K562 (cell line): Measurements from ENCODE around the gene ULK3. TPM values are rescaled to one million over a fixed set of nuclear protein-coding genes. Genes with fewer than 3 reads are reported as not detected.

ENCODE experiments used
- ATAC-seq: fragments of 200-7000 bp; cut with Tn5 transposase; 3 replicates; pipeline ENCODE4 v1.9.1; 2020; ENCODE audit warnings: moderate library complexity
- BruUV-seq: library from RNA; stranded (reverse); fragments of 400-500 nt; replicated peaks from 2 replicates; lab custom pipeline; 2021; lab: Mats Ljungman, UMichigan
- CTCF ChIA-PET: fragments of 300-600 bp; formaldehyde crosslinking; extraction: SDS; loops from one replicate; lab custom pipeline; 2021; ENCODE audit warnings: low intra/inter-chr PET ratio; lab: Yijun Ruan, JAX
- POLR2A ChIA-PET: fragments of 300-600, 350-650 bp; sonication (Branson Sonifier 250); formaldehyde crosslinking; extraction: SDS; loops from one replicate; lab custom pipeline; 2021; ENCODE audit warnings: antibody characterized with exemption, inconsistent platforms; lab: Yijun Ruan, JAX
- DNase-seq, 4 experiments: peaks; one replicate each; pipeline versions ENCODE4 v3.0.0 to v3.0.0-alpha.2; 2011 to 2018; ENCODE audit warnings: low spot score in 3 of 4, mixed read lengths in 3 of 4; ENCODE audit errors: extremely low read depth in 1 of 4
- FAIRE-seq: peaks from 2 replicates; lab custom pipeline; 2011; peaks lifted over from hg19 to GRCh38; lab: Jason Lieb, UNC
- H2AFZ ChIP-seq: 2 replicates; pipeline ENCODE4 v1.6.0; 2011; ENCODE audit warnings: low read depth, low read length, control low read depth, inconsistent platforms
- H3K27ac ChIP-seq: fragments of 200-600 bp; 3 replicates; pipeline ENCODE4 v1.8.0; 2011; ENCODE audit warnings: low read depth, mild to moderate bottlenecking, control low read depth, inconsistent platforms, low read length, moderate library complexity, mixed read lengths; ENCODE audit errors: extremely low read depth
- H3K27me3 ChIP-seq, 2 experiments: fragments of 300-600 bp in 1 of 2; 2 replicates in 1 of 2; 3 replicates in 1 of 2; pipeline versions ENCODE4 v1.6.0 to v1.8.0; 2011; ENCODE audit warnings: inconsistent platforms in 2 of 2, low read length in 2 of 2, mild to moderate bottlenecking in 1 of 2, mixed read lengths in 1 of 2, moderate library complexity in 1 of 2; ENCODE audit not compliant: control insufficient read depth in 2 of 2, insufficient read depth in 2 of 2
- H3K36me3 ChIP-seq: fragments of 300-600 bp; 3 replicates; pipeline ENCODE4 v1.8.0; 2011; ENCODE audit warnings: mild to moderate bottlenecking, low read length, inconsistent platforms; ENCODE audit not compliant: control insufficient read depth, insufficient read depth
- H3K4me1 ChIP-seq, 2 experiments: fragments of 200-600 bp in 1 of 2; replicated peaks in 1 of 2; 2 replicates in 1 of 2; 3 replicates in 1 of 2; pipeline versions ENCODE4 v1.5.1 to v1.8.0; 2011; ENCODE audit warnings: inconsistent platforms in 2 of 2, low read length in 2 of 2, mild to moderate bottlenecking in 1 of 2, mixed read lengths in 1 of 2, moderate library complexity in 1 of 2; ENCODE audit not compliant: control insufficient read depth in 2 of 2, insufficient read depth in 2 of 2
- H3K4me2 ChIP-seq: 2 replicates; pipeline ENCODE4 v1.6.1; 2011; ENCODE audit warnings: low read length, control low read depth, inconsistent platforms, mixed read lengths; ENCODE audit not compliant: insufficient read depth
- H3K4me3 ChIP-seq: fragments of 200-600 bp; sonication (generic), shearing (Covaris generic); 2 replicates; pipeline ENCODE4 v1.5.1; 2016; ENCODE audit warnings: control low read depth, inconsistent platforms
- H3K79me2 ChIP-seq: fragments of 200-600 bp; 3 replicates; pipeline ENCODE4 v1.8.0; 2011; ENCODE audit warnings: low read length, inconsistent platforms; ENCODE audit not compliant: control insufficient read depth, insufficient read depth
- H3K9ac ChIP-seq, 2 experiments: 2 replicates each; pipeline versions ENCODE4 v1.6.0 to v1.6.1; 2011; ENCODE audit warnings: low read depth in 2 of 2, low read length in 2 of 2, control low read depth in 1 of 2, inconsistent platforms in 1 of 2, mild to moderate bottlenecking in 1 of 2, mixed read lengths in 1 of 2; ENCODE audit not compliant: insufficient read depth in 1 of 2
- H3K9me1 ChIP-seq: one replicate; pipeline ENCODE4 v1.6.0; 2011; ENCODE audit warnings: inconsistent platforms, mild to moderate bottlenecking, low read length, moderate library complexity; ENCODE audit not compliant: control insufficient read depth, insufficient read depth
- H3K9me3 ChIP-seq: replicated peaks from 2 replicates; pipeline ENCODE4 v1.5.1; 2011; ENCODE audit warnings: low read depth, low read length, inconsistent platforms; ENCODE audit not compliant: control insufficient read depth, insufficient read depth
- H4K20me1 ChIP-seq: replicated peaks from 2 replicates; pipeline ENCODE4 v1.6.1; 2011; ENCODE audit warnings: low read length, inconsistent platforms, mixed read lengths; ENCODE audit not compliant: control insufficient read depth, insufficient read depth
- COPS2 ChIP-seq: fragments of 450-650 bp; conservative IDR thresholded peaks from 2 replicates; pipeline ENCODE4 v1.6.1; 2016; ENCODE audit warnings: mild to moderate bottlenecking, moderate library complexity
- DEAF1 ChIP-seq: fragments of 450-650 bp; formaldehyde crosslinking; IDR thresholded peaks from 2 replicates; pipeline ENCODE4 v1.4.0; 2020; ENCODE audit warnings: mild to moderate bottlenecking, moderate library complexity
- DLX4 ChIP-seq: fragments of 250-450 bp; sonication (Bioruptor Pico); IDR thresholded peaks from 2 replicates; pipeline ENCODE4 v1.6.1; 2021; ENCODE audit warnings: mild to moderate bottlenecking
- GABPB2 ChIP-seq: fragments of 250-450 bp; sonication (Bioruptor Pico); conservative IDR thresholded peaks from 2 replicates; pipeline ENCODE4 v1.5.1; 2021; ENCODE audit warnings: mild to moderate bottlenecking
- ID3 ChIP-seq, 2 experiments: fragments of 250-450 bp in 1 of 2; fragments of 450-650 bp in 1 of 2; sonication (Bioruptor Pico) in 1 of 2; IDR thresholded peaks; 2 replicates each; pipeline versions ENCODE4 v1.6.1 to v1.8.0; 2016 to 2021; ENCODE audit warnings: mild to moderate bottlenecking in 2 of 2, moderate library complexity in 2 of 2, missing compliant biosample characterization in 1 of 2, missing genetic modification characterization in 1 of 2
- MECOM ChIP-seq: fragments of 250-450 bp; sonication (Bioruptor Pico); IDR thresholded peaks from 2 replicates; pipeline ENCODE4 v1.8.0; 2022; ENCODE audit warnings: inconsistent platforms
- NEUROD1 ChIP-seq: fragments of 150-350 bp; IDR thresholded peaks from 2 replicates; pipeline ENCODE4 v1.6.1; 2014; ENCODE audit warnings: borderline replicate concordance, low read length, low read depth; ENCODE audit not compliant: partially characterized antibody
- NRF1 ChIP-seq, 2 experiments: fragments of 450-650 bp; IDR thresholded peaks in 1 of 2; conservative IDR thresholded peaks in 1 of 2; 2 replicates each; pipeline ENCODE4 v1.6.1; 2014; ENCODE audit warnings: mild to moderate bottlenecking in 2 of 2
- NUFIP1 ChIP-seq: fragments of 450-650 bp; IDR thresholded peaks from 2 replicates; pipeline ENCODE4 v1.6.1; 2018; ENCODE audit not compliant: partially characterized antibody
- RBBP5 ChIP-seq: fragments of 200-600 bp; sonication (generic); IDR thresholded peaks from 2 replicates; pipeline ENCODE4 v1.6.1; 2012; ENCODE audit warnings: borderline replicate concordance, mild to moderate bottlenecking, low read length, control low read depth, inconsistent platforms; ENCODE audit not compliant: insufficient read depth, poor library complexity, severe bottlenecking
- RBFOX2 ChIP-seq: fragments of 200-400 bp; formaldehyde crosslinking; IDR thresholded peaks from 2 replicates; pipeline ENCODE4 v1.6.1; 2017; ENCODE audit warnings: low read depth, mild to moderate bottlenecking, low read length, moderate library complexity
- SREBF2 ChIP-seq: sonication (generic); formaldehyde crosslinking; IDR thresholded peaks from 2 replicates; pipeline ENCODE4 v1.4.0; 2020; ENCODE audit warnings: mild to moderate bottlenecking, missing genetic modification reagents
- STAT5B ChIP-seq: fragments of 250-450 bp; sonication (Bioruptor Pico); IDR thresholded peaks from 2 replicates; pipeline ENCODE4 v1.8.0; 2021; ENCODE audit warnings: mild to moderate bottlenecking, inconsistent platforms
- TFAM ChIP-seq: fragments of 250-450 bp; sonication (Bioruptor Pico); conservative IDR thresholded peaks from 2 replicates; pipeline ENCODE4 v1.5.0; 2021; ENCODE audit warnings: mild to moderate bottlenecking, moderate library complexity
- USF2 ChIP-seq: sonication (generic); formaldehyde crosslinking; IDR thresholded peaks from 2 replicates; pipeline ENCODE4 v1.5.0; 2020; ENCODE audit warnings: missing genetic modification reagents
- ZNF3 ChIP-seq: fragments of 250-450 bp; sonication (Bioruptor Pico); IDR thresholded peaks from 2 replicates; pipeline ENCODE4 v1.5.0; 2021; ENCODE audit warnings: mild to moderate bottlenecking, moderate library complexity
- ZNF347 ChIP-seq: fragments of 450-650 bp; formaldehyde crosslinking; IDR thresholded peaks from 2 replicates; pipeline ENCODE4 v1.4.0; 2020; ENCODE audit warnings: low read depth, mild to moderate bottlenecking, moderate library complexity
- ZNF561 ChIP-seq: fragments of 450-650 bp; formaldehyde crosslinking; conservative IDR thresholded peaks from 2 replicates; pipeline ENCODE4 v1.4.0; 2020; ENCODE audit warnings: mild to moderate bottlenecking, moderate library complexity
- ZNF77 ChIP-seq: fragments of 250-450 bp; sonication (Bioruptor Pico); IDR thresholded peaks from 2 replicates; pipeline ENCODE4 v1.5.0; 2020
- WGBS: fragments of 100-300 bp; shearing (Covaris generic); methylation state at CpG from one replicate; pipeline ENCODE4 v1.1.6; 2016; ENCODE audit warnings: low coverage, mixed read lengths; ENCODE audit not compliant: insufficient coverage; ENCODE audit errors: missing lambda C conversion rate; 5-methylcytosine and 5-hydroxymethylcytosine counted together
- in situ Hi-C: fragments of 300-500 bp; cut with MboI; formaldehyde crosslinking; loops from 4 replicates; pipeline ENCODE4 v1.15.0; 2018; ENCODE audit warnings: inconsistent platforms, mixed read lengths
- intact Hi-C: fragments of 100-400 bp; cut with micrococcal nuclease; formaldehyde crosslinking; loops from 2 replicates; pipeline ENCODE4 v1.14.2; 2022
- polyA plus RNA-seq, 8 experiments: library from polyadenylated mRNA; depleted of rRNA in 4 of 8; stranded (reverse) in 5 of 8; unstranded in 3 of 8; fragments of >200 nt; fragmentation: Nextera tagmentation in 2 of 8; fragmentation: Illumina TruSeq in 1 of 8; extraction: Ambion mirVana in 2 of 8; extraction: Trizol in 1 of 8; gene quantifications; 2 replicates each; pipeline versions ENCODE4 v1.2.1 to v1.2.3, GENCODE V29; 2011 to 2014; ENCODE audit warnings: inconsistent platforms in 1 of 8, missing spikeins in 1 of 8
- total RNA-seq, 7 experiments: library from RNA; depleted of rRNA in 6 of 7; stranded (reverse); fragments of >200 nt in 6 of 7; fragmentation: Illumina TruSeq in 2 of 7; extraction: Trizol in 2 of 7; gene quantifications; 2 replicates each; pipeline versions ENCODE4 v1.2.1 to v1.2.3, GENCODE V29; 2011 to 2021; ENCODE audit warnings: low replicate concordance in 1 of 7

Gene ULK3
- total and polyA plus RNA-seq, 9 of the 15 experiments (the other 6 are each of a cell fraction or from before 2014, with no cell fraction given): 0.68 to 68.0 (median 34.9) TPM

- Histone ChIP-seq H3K9me1 (no peaks in the 10 kb centered on the region), H3K27me3 (peaks cover 15 to 33% of the 10 kb centered on the region in 2 experiments; a peak in 4 of 5 replicates), H3K4me1 (peaks cover 0 to 8% of the 10 kb centered on the region in 2 experiments; a peak in 1 of 5 replicates), H3K9me3 (no peaks in the 10 kb centered on the region), H2AFZ (no peak overlapping the region), H4K20me1 (peaks cover 17% of the 10 kb centered on the region; the same call in 1 of the 2 replicates), H3K27ac (no peak overlapping the region), H3K36me3 (peaks cover 15% of the 10 kb centered on the region; the same call in 1 of the 3 replicates), H3K4me3 (no peak overlapping the region), H3K9ac (peak overlapping the region in 1 of 2 experiments; percentile 43; a peak in 2 of 4 replicates), H3K79me2 (no peaks in the 10 kb centered on the region), H3K4me2 (no peak overlapping the region)
- intact Hi-C loops (no loop called here), in situ Hi-C loops (no loop called here)
- TF ChIP-seq COPS2 (no peak), NEUROD1 (no peak), ZNF77 (CRISPR knock-in tag) (no peak), NUFIP1 (no peak), STAT5B (CRISPR knock-in tag) (no peak), DEAF1 (CRISPR knock-in tag) (no peak), ZNF561 (CRISPR knock-in tag) (no peak), RBBP5 (no peak), MECOM (CRISPR knock-in tag) (no peak), DLX4 (CRISPR knock-in tag) (no peak), RBFOX2 (no peak), ID3 (CRISPR knock-in tag; IDR thresholded peaks at IDR 0.05) (no peak), ID3 (tag; IDR thresholded peaks at IDR 0.05) (no peak), ZNF347 (CRISPR knock-in tag) (no peak), SREBF2 (CRISPR knock-in tag) (no peak), NRF1 (conservative IDR thresholded peaks at IDR 0.05 in 1 of 2, IDR thresholded peaks at IDR 0.05 in 1 of 2) (no peak), ZNF3 (no peak), TFAM (CRISPR knock-in tag) (no peak), GABPB2 (CRISPR knock-in tag) (no peak), USF2 (no peak)
- ChIA-PET CTCF (no interaction called here), POLR2A (no interaction called here)
- ATAC-seq (no peak), DNase-seq (no peak), FAIRE-seq (no peak)
- WGBS: 24% methylated on average over 14 of the region's 15 CpGs
- BruUV-seq: no TSS peak
Observed at GRCh38 chr15:74831813-74832495, 11.0 kb downstream of the ULK3 start.
